ENCODE results near the gene TMEM30A.
A peak's percentile ranks its signal among the peaks of the same experiment; 100 is the strongest.

Gene TMEM30A

GRCh38 chr6:75211920-75212590 lies 72.5 kb downstream of the TMEM30A start:
- no peak for DNase-seq

- DNase-seq: peak; percentile 70
These were observed 73.5 kb downstream of the TMEM30A start for GRCh38 chr6:75210885-75211739.

- DNase-seq: no peak
These were observed 75.3 kb downstream of the TMEM30A start for GRCh38 chr6:75209184-75209723.

- DNase-seq: peak; percentile 82
These were observed 76.1 kb downstream of the TMEM30A start for GRCh38 chr6:75208298-75209183.

- no peak for DNase-seq
These were observed 77.8 kb downstream of the TMEM30A start for GRCh38 chr6:75206576-75207342.

- no peak for DNase-seq
These were observed 78.6 kb downstream of the TMEM30A start, which contains the start of gene COL12A1 for GRCh38 chr6:75205776-75206575. Gene COL12A1, minus strand, starts transcription at chr6:75206053. Its CDS starts 3,261 bp downstream, at chr6:75202792.

GRCh38 chr6:75204959-75205775 lies 79.4 kb downstream of the TMEM30A start:
- no peak for DNase-seq

GRCh38 chr6:75204217-75204958 lies 80.2 kb downstream of the TMEM30A start:
- DNase-seq: peak; percentile 20

- no peak for DNase-seq
These were observed 80.9 kb downstream of the TMEM30A start for GRCh38 chr6:75203721-75204120.
